Chondrocyte (in vitro differentiated cells): Measurements from ENCODE around the gene GALNT17. TPM values are rescaled to one million over a fixed set of nuclear protein-coding genes. Genes with fewer than 3 reads are reported as not detected.
"Not testable (repeated sequence)": the region's sequence is repeated elsewhere in the genome, so short reads cannot be mapped to it uniquely, and the experiment has no call there.

ENCODE experiments used
- DNase-seq: peaks from one replicate; pipeline ENCODE4 v3.0.0; 2021; ENCODE audit warnings: mixed read lengths, low spot score
- H3K27ac Mint-ChIP-seq: one replicate; pipeline ENCODE4 v1.8.0; 2021; ENCODE audit warnings: mild to moderate bottlenecking, moderate library complexity, mixed read lengths; ENCODE audit not compliant: unreplicated experiment
- H3K27me3 Mint-ChIP-seq: 2 replicates; pipeline ENCODE4 v1.8.0; 2021; ENCODE audit warnings: low read depth, mixed read lengths
- H3K36me3 Mint-ChIP-seq: 2 replicates; pipeline ENCODE4 v1.8.0; 2021; ENCODE audit warnings: low read depth, mixed read lengths
- H3K4me1 Mint-ChIP-seq: 2 replicates; pipeline ENCODE4 v1.8.0; 2021; ENCODE audit warnings: low read depth, mild to moderate bottlenecking, mixed read lengths
- H3K4me3 Mint-ChIP-seq: one replicate; pipeline ENCODE4 v1.8.0; 2021; ENCODE audit warnings: mild to moderate bottlenecking, moderate library complexity, mixed read lengths; ENCODE audit not compliant: unreplicated experiment
- H3K9me3 Mint-ChIP-seq: 2 replicates; pipeline ENCODE4 v1.8.0; 2021; ENCODE audit warnings: low read depth, mixed read lengths
- total RNA-seq: library from RNA; stranded (reverse); gene quantifications from 3 replicates; pipeline ENCODE4 v1.2.1, GENCODE V29; 2021
- TF ChIP-seq, protein P1 (sequence below): fragments of 200-600 bp; sonication (generic); IDR thresholded peaks from 2 replicates; pipeline ENCODE4 v1.5.0; 2021; ENCODE audit warnings: antibody characterized with exemption, mild to moderate bottlenecking, moderate library complexity

GALNT17 gene
- total RNA-seq, 1 donor from 2014 or later: 24.4 TPM

DNA sequence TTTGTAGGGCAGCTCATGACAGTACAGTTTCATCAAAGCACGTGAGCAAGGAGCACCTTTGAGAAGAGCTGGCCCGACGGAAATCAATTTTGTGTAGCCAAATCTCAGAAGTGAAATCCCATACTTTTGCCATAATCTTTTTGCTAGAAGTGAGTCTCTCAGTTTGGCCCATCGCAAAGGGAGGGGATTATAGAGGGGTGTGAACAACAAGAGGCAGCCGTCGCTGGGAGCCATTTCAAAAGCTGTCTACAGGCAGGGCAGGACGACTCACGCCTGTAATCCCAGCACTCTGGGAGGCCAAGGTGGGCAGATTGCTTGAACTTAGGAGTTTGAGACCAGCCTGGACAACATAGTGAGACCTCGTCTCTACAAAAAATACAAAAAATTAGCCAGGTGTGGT, 599.8 kb downstream of the GALNT17 start:
- Mint-ChIP-seq H3K36me3 (no peaks in the 10 kb centered on the region), H3K4me1 (peaks cover 12% of the 10 kb centered on the region), H3K27me3 (peaks cover 2% of the 10 kb centered on the region), H3K4me3 (no peak overlapping the region), H3K9me3 (peaks cover 6% of the 10 kb centered on the region), H3K27ac (no peak overlapping the region)
- TF ChIP-seq, protein P1, sequence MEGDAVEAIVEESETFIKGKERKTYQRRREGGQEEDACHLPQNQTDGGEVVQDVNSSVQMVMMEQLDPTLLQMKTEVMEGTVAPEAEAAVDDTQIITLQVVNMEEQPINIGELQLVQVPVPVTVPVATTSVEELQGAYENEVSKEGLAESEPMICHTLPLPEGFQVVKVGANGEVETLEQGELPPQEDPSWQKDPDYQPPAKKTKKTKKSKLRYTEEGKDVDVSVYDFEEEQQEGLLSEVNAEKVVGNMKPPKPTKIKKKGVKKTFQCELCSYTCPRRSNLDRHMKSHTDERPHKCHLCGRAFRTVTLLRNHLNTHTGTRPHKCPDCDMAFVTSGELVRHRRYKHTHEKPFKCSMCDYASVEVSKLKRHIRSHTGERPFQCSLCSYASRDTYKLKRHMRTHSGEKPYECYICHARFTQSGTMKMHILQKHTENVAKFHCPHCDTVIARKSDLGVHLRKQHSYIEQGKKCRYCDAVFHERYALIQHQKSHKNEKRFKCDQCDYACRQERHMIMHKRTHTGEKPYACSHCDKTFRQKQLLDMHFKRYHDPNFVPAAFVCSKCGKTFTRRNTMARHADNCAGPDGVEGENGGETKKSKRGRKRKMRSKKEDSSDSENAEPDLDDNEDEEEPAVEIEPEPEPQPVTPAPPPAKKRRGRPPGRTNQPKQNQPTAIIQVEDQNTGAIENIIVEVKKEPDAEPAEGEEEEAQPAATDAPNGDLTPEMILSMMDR: no peak
- DNase-seq: no peak

DNA sequence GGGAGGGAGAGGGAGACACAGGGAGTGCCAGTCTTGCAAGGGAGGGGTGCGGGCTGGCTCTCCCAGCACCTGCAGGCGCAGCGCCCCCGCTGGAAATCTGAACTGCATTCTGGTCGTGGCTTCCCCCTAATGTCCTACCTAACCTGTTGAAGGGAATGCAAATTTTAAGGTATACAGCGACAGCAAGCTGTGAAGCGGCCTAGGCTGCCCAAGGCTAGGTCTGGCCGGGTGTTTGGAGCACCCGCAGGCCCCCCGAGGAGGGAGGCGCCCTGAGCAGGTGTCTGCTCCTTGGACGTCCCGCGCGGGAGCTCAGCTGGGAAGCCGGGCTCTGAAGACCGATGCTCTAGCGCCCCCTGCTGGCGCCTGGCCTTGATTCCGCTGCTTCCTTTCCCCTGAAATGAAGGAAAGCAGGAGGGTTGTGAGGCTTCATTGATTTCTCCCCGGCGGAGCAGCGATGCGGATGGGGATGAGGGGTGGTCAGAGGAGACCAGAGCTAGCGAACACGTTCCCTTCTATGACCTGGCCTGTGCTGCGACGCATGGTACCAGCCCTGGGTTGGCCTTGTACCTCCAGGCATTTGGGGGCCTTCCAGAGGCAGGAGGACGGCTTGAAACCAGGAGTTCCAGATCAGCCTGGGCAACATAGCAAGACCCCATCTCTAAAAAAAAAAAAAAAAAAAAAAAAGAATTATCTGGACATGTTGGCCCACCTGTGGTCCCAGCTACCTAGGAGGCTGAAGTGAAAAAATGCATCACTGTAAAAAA, 601.3 kb downstream of the GALNT17 start:
- no peak overlapping the region for H3K27ac Mint-ChIP-seq
- H3K4me1 Mint-ChIP-seq: peaks cover 12% of the 10 kb centered on the region
- TF ChIP-seq, protein P1: peak; percentile 97
- no peaks in the 10 kb centered on the region for H3K36me3 Mint-ChIP-seq
- H3K9me3 Mint-ChIP-seq: peaks cover 6% of the 10 kb centered on the region
- peaks cover 2% of the 10 kb centered on the region for H3K27me3 Mint-ChIP-seq
- no peak for DNase-seq
- peak overlapping the region; percentile 65 for H3K4me3 Mint-ChIP-seq

DNA sequence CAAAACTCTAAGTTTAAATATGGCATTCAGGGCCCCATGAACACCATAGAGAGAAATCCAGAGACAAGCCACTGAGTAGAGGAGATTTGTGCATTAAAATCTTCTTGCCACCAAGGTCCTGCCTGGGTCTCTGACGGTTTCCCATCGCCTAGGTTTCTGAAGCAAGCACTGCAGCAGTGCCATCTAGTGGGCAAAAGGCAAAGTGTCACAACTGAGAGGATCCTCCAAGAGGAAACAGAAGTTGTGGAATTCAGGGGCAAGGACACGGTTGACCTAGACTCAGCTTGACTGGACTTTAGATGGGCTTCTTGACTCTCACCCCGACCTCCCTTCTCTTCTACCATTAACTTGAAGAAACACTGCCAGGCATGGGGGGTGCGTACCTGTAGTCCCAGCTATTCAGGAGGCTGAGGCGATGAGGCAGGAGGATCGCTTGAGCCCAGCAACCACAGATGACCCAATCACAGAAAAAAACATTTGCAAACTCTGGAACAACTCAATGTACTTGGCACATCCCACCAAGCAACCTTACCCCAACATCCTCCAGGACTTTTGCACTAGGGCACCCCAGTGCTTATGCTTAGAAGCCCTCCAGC, 604.1 kb downstream of the GALNT17 start:
- Mint-ChIP-seq H3K27ac (no peak overlapping the region), H3K4me1 (peaks cover 10% of the 10 kb centered on the region), H3K27me3 (peaks cover 2% of the 10 kb centered on the region), H3K9me3 (peaks cover 2% of the 10 kb centered on the region), H3K36me3 (no peaks in the 10 kb centered on the region), H3K4me3 (no peak overlapping the region)
- TF ChIP-seq, protein P1: peak; percentile 93
- no peak for DNase-seq

DNA sequence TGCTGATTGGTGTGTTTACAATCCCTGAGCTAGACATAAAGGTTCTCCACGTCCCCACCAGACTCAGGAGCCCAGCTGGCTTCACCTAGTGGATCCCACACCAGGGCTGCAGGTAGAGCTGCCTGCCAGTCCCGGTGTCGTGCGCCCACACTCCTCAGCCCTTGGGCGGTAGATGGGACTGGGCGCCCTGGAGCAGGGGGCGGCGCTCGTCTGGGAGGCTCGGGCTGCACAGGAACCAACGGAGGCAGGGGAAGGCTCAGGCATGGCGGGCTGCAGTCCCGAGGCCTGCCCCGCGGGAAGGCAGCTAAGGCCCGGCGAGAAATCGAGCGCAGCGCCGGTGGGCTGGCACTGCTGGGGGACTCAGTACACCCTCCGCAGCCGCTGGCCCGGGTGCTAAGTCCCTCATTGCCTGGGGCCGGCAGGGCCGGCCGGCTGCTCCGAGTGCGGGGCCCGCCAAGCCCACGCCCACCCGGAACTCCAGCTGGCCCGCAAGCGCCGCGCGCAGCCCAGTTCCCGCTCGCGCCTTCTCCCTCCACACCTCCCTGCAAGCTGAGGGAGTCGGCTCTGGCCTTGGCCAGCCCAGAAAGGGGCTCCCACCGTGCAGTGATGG, 606.1 kb downstream of the GALNT17 start:
- not testable (repeated sequence) for H3K27ac Mint-ChIP-seq, H3K9me3 Mint-ChIP-seq, H3K36me3 Mint-ChIP-seq, H3K4me3 Mint-ChIP-seq, H3K4me1 Mint-ChIP-seq, H3K27me3 Mint-ChIP-seq, DNase-seq

DNA sequence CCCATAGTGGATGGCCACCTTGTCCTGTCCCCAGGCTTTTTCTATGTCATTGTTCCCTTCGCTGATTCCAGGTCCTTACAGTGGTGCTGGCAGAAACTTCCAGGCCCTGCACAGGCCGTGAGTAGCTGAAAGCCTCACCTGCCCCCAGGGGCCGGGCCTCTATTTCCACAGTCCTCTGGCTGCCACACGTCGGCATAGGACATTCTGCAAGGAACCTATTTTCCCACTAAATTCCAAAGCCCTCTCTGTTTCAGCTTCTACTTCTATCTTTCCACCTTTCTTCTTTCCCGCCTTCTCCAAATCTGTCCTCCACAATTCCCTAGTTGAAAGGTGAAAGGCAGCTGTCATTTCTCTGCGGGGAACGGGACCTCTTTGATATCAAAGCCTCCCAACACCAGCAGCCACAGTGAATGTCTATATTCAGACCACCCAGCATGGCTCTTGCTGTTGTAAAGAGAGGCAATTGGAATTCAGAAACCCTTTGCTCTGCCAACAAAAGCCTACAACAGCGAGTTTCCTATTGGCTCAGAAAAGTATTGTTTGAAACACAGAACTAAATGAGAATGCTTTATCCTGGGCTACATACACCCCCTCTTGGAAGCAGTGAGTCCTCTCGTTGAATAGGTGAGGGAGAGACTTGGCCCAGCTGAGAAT, 607.7 kb downstream of the GALNT17 start:
- Mint-ChIP-seq H3K27me3 (peaks cover 5% of the 10 kb centered on the region), H3K9me3 (no peaks in the 10 kb centered on the region), H3K4me3 (no peak overlapping the region), H3K27ac (no peak overlapping the region), H3K36me3 (no peaks in the 10 kb centered on the region), H3K4me1 (no peaks in the 10 kb centered on the region)
- no peak for DNase-seq
- TF ChIP-seq, protein P1: peak; percentile 1
